ENCODE data around the gene SERPINE3.

GRCh38 chr13:51327961-51328360 is 11.5 kb upstream of the SERPINE3 start:
- no peak for TF ChIP-seq POLR2A (IDR thresholded peaks at IDR 0.05)
- TF ChIP-seq CTCF (IDR thresholded peaks at IDR 0.05), result no peak
- TF ChIP-seq EP300 (IDR thresholded peaks at IDR 0.05), result no peak
